CD4-positive, alpha-beta T cell treated with Interferon gamma for 1 hour (primary cell): ENCODE measurements around the gene CARM1.

Source experiments
- DNase-seq: peaks from one replicate; pipeline ENCODE4 v3.0.0-alpha.2; 2020

CARM1 gene

GRCh38 chr19:10911579-10912363 lies 40.4 kb downstream of the CARM1 start:
- no peak for DNase-seq

- DNase-seq = no peak
Observed at GRCh38 chr19:10912619-10913018, 41.3 kb downstream of the CARM1 start.

GRCh38 chr19:10913716-10914340 lies 42.5 kb downstream of the CARM1 start:
- no peak for DNase-seq

- no peak for DNase-seq
Observed at GRCh38 chr19:10915130-10916091, 44.1 kb downstream of the CARM1 start.

GRCh38 chr19:10916602-10917001 lies 45.2 kb downstream of the CARM1 start:
- no peak for DNase-seq

- DNase-seq = no peak
Observed at GRCh38 chr19:10918359-10918758, 47.0 kb downstream of the CARM1 start.

- no peak for DNase-seq
Observed at GRCh38 chr19:10919352-10920287, 48.3 kb downstream of the CARM1 start.

GRCh38 chr19:10920288-10920655 lies 48.9 kb downstream of the CARM1 start:
- DNase-seq = no peak

GRCh38 chr19:10920781-10921180 lies 49.4 kb downstream of the CARM1 start:
- DNase-seq = no peak

- DNase-seq = no peak
Observed at GRCh38 chr19:10921199-10921909, 50.0 kb downstream of the CARM1 start.

- no peak for DNase-seq
Observed at GRCh38 chr19:10921910-10922637, 50.7 kb downstream of the CARM1 start.

- no peak for DNase-seq
Observed at GRCh38 chr19:10922638-10923014, 51.3 kb downstream of the CARM1 start.

GRCh38 chr19:10923260-10924112 lies 52.1 kb downstream of the CARM1 start:
- no peak for DNase-seq

- no peak for DNase-seq
Observed at GRCh38 chr19:10924597-10924996, 53.2 kb downstream of the CARM1 start.

- no peak for DNase-seq
Observed at GRCh38 chr19:10927730-10928562, 56.6 kb downstream of the CARM1 start.

GRCh38 chr19:10928563-10929401 lies 57.4 kb downstream of the CARM1 start, which contains the start of the genes TIMM29 and YIPF2:
TSS of gene TIMM29 (plus strand) at chr19:10928811. CDS start at chr19:10928823, 12 bp downstream.
TSS of gene YIPF2 (minus strand) at chr19:10928639. CDS start at chr19:10928410, 229 bp downstream.
- DNase-seq = peak; percentile 96

- DNase-seq = no peak
Observed at GRCh38 chr19:10929402-10929794, 58.0 kb downstream of the CARM1 start.
